SH-SY5Y (cell line): ENCODE data around the gene FAM120A.

Experiments
- GATA2 ChIP-seq: IDR thresholded peaks from 2 replicates; pipeline ENCODE4 v1.6.1; 2011; ENCODE audit warnings: mild to moderate bottlenecking, low read depth, low read length
- GATA3 ChIP-seq: IDR thresholded peaks from 2 replicates; pipeline ENCODE4 v1.6.1; 2011; ENCODE audit warnings: low read depth, mild to moderate bottlenecking, low read length, moderate library complexity

GRCh38 chr9:93582115-93582514, 130.6 kb downstream of the FAM120A start:
- TF ChIP-seq GATA3 (no peak), GATA2 (no peak)
